Gastrocnemius medialis (tissue), 4 donors: Measurements from ENCODE around the gene PRPF38A. TPM values are rescaled to one million over a fixed set of nuclear protein-coding genes. Genes with fewer than 3 reads are reported as not detected.

ENCODE experiments used
- ATAC-seq, 2 donors: fragments of 150-250 bp; one replicate each; pipeline ENCODE4 v1.9.1; 2016
- DNase-seq, 2 donors: peaks; one replicate each; pipeline ENCODE4 v3.0.0-alpha.2; 2019
- H3K27ac ChIP-seq, 4 donors: fragments of 200-600 bp; sonication (generic); 1 replicate in 1 of 4; 2 replicates in 3 of 4; pipeline ENCODE4 v1.5.1; 2016 to 2018; ENCODE audit warnings: mild to moderate bottlenecking in 2 of 4, moderate library complexity in 1 of 4
- H3K27me3 ChIP-seq, 3 donors: fragments of 200-600 bp; sonication (generic) in 2 of 3; 1 replicate in 1 of 3; 2 replicates in 2 of 3; pipeline versions ENCODE4 v1.5.1 to v1.6.0; 2016 to 2019; ENCODE audit warnings: mild to moderate bottlenecking in 1 of 3, moderate library complexity in 1 of 3
- H3K36me3 ChIP-seq, 2 donors: fragments of 200-600 bp; sonication (generic) in 1 of 2; one replicate each; pipeline ENCODE4 v1.5.1; 2017 to 2018
- H3K4me1 ChIP-seq, 2 donors: fragments of 200-600 bp; sonication (generic) in 1 of 2; one replicate each; pipeline ENCODE4 v1.5.1; 2016 to 2017; ENCODE audit warnings: mild to moderate bottlenecking in 2 of 2
- H3K4me3 ChIP-seq, 4 donors: fragments of 200-600 bp; sonication (generic) in 3 of 4; 1 replicate in 1 of 4; 2 replicates in 3 of 4; pipeline ENCODE4 v1.5.1; 2016 to 2019; ENCODE audit warnings: mild to moderate bottlenecking in 2 of 4
- H3K9me3 ChIP-seq, 3 donors: fragments of 200-600 bp; sonication (generic) in 2 of 3; 1 replicate in 1 of 3; 2 replicates in 2 of 3; pipeline ENCODE4 v1.5.1; 2016 to 2019
- CTCF ChIP-seq, 5 experiments: fragments of 450-650 bp in 3 of 5; fragments of 200-600 bp in 2 of 5; sonication (generic) in 2 of 5; IDR thresholded peaks in 4 of 5; conservative IDR thresholded peaks in 1 of 5; 1 replicate in 4 of 5; 2 replicates in 1 of 5; pipeline ENCODE4 v1.5.1; 2016 to 2019; ENCODE audit warnings: antibody characterized with exemption in 5 of 5, mild to moderate bottlenecking in 3 of 5, moderate library complexity in 3 of 5
- POLR2A ChIP-seq, 2 donors: fragments of 450-650 bp; IDR thresholded peaks; one replicate each; pipeline ENCODE4 v1.6.1; 2017; ENCODE audit warnings: antibody characterized with exemption in 2 of 2, mild to moderate bottlenecking in 2 of 2, moderate library complexity in 2 of 2
- in situ Hi-C, 4 donors: fragments of 200-750 bp; cut with MboI; loops; one replicate each; pipeline versions ENCODE4 v1.15.0 to v1.8.0; 2017; ENCODE audit warnings: low sequenced_read_pairs in 4 of 4
- intact Hi-C: fragments of 100-400 bp; cut with DNase I; formaldehyde crosslinking; loops from one replicate; pipeline ENCODE4 v1.15.1; 2023; ENCODE audit warnings: low total_unique reads
- total RNA-seq, 4 donors: library from RNA; depleted of rRNA; stranded (reverse); fragments of >200 nt; gene quantifications; one replicate each; pipeline versions ENCODE4 v1.1.0 to v1.2.3, GENCODE V29; 2016

Gene PRPF38A
- total RNA-seq, 4 donors from 2014 or later = 3.0 to 8.2 (median 5.3) TPM

- H3K4me1 ChIP-seq = no peaks in the 10 kb centered on the region
- peaks cover 7 to 87% of the 10 kb centered on the region in 2 donors for H3K36me3 ChIP-seq
- intact Hi-C loops = no loop called here
- TF ChIP-seq POLR2A (IDR thresholded peaks at IDR 0.05) = no peak
- TF ChIP-seq CTCF (IDR thresholded peaks at IDR 0.05 in 4 of 5, conservative IDR thresholded peaks at IDR 0.05 in 1 of 5) = no peak
- no peak overlapping the region for H3K27ac ChIP-seq
- H3K27me3 ChIP-seq = no peaks in the 10 kb centered on the region
- no peak overlapping the region for H3K4me3 ChIP-seq
- ATAC-seq (no peak), DNase-seq (no peak)
- no peaks in the 10 kb centered on the region for H3K9me3 ChIP-seq
- in situ Hi-C loops = loop anchor here in 1 of 4 donors (25.0 kb wide), 1 partner anchor 252 kb away; the partner anchor contains the start of gene COA7
Observed at GRCh38 chr1:52435211-52435610, 30.8 kb downstream of the PRPF38A start.

- intact Hi-C loops = no loop called here
- ATAC-seq (no peak), DNase-seq (no peak)
- in situ Hi-C loops = loop anchor here in 1 of 4 donors (25.0 kb wide), 1 partner anchor 252 kb away; the partner anchor contains the start of gene COA7
- Histone ChIP-seq H3K27me3 (no peaks in the 10 kb centered on the region), H3K9me3 (no peaks in the 10 kb centered on the region), H3K36me3 (peaks cover 6 to 82% of the 10 kb centered on the region in 2 donors), H3K4me3 (no peak overlapping the region), H3K27ac (no peak overlapping the region), H3K4me1 (no peaks in the 10 kb centered on the region)
- TF ChIP-seq POLR2A (IDR thresholded peaks at IDR 0.05) = no peak
- no peak for TF ChIP-seq CTCF (IDR thresholded peaks at IDR 0.05 in 4 of 5, conservative IDR thresholded peaks at IDR 0.05 in 1 of 5)
Observed at GRCh38 chr1:52435650-52436049, 31.2 kb downstream of the PRPF38A start.

- peaks cover 3 to 83% of the 10 kb centered on the region in 2 donors for H3K36me3 ChIP-seq
- H3K27ac ChIP-seq = no peak overlapping the region
- DNase-seq (no peak), ATAC-seq (no peak)
- H3K4me1 ChIP-seq = no peaks in the 10 kb centered on the region
- no peak overlapping the region for H3K4me3 ChIP-seq
- intact Hi-C loops (no loop called here), in situ Hi-C loops (loop anchor here in 1 of 4 donors (25.0 kb wide), 1 partner anchor 250 kb away; the partner anchor contains the start of gene COA7)
- H3K9me3 ChIP-seq = no peaks in the 10 kb centered on the region
- TF ChIP-seq CTCF (IDR thresholded peaks at IDR 0.05 in 4 of 5, conservative IDR thresholded peaks at IDR 0.05 in 1 of 5) (no peak), POLR2A (IDR thresholded peaks at IDR 0.05) (no peak)
- no peaks in the 10 kb centered on the region for H3K27me3 ChIP-seq
Observed at GRCh38 chr1:52436817-52437216, 32.4 kb downstream of the PRPF38A start.

GRCh38 chr1:52439976-52440375 is 35.6 kb downstream of the PRPF38A start:
- in situ Hi-C loops = loop anchor here in 1 of 4 donors (25.0 kb wide), 1 partner anchor 247 kb away; the partner anchor contains the start of gene COA7
- DNase-seq = no peak
- ATAC-seq = no peak

More at GRCh38 chr1:52439976-52440375, 35.6 kb downstream of the PRPF38A start:
- intact Hi-C loops = no loop called here
- no peaks in the 10 kb centered on the region for H3K9me3 ChIP-seq
- TF ChIP-seq POLR2A (IDR thresholded peaks at IDR 0.05) (no peak), CTCF (IDR thresholded peaks at IDR 0.05 in 4 of 5, conservative IDR thresholded peaks at IDR 0.05 in 1 of 5) (no peak)
- no peak overlapping the region for H3K4me3 ChIP-seq
- no peak overlapping the region for H3K27ac ChIP-seq
- H3K36me3 ChIP-seq = peaks cover 3 to 79% of the 10 kb centered on the region in 2 donors
- H3K27me3 ChIP-seq = no peaks in the 10 kb centered on the region
- H3K4me1 ChIP-seq = no peaks in the 10 kb centered on the region
